Vagina (tissue), 2 donors: ENCODE measurements around the gene CFAP74.

ENCODE experiments used
- POLR2AphosphoS5 ChIP-seq, 2 donors: sonication (generic); formaldehyde crosslinking; IDR thresholded peaks; one replicate each; pipeline ENCODE4 v1.9.0; 2017; ENCODE audit warnings: antibody characterized with exemption in 2 of 2, mild to moderate bottlenecking in 2 of 2, low read depth in 1 of 2; ENCODE audit not compliant: insufficient read depth in 1 of 2
- TF ChIP-seq, protein P1 (sequence below), 3 experiments: fragments of 450-650 bp in 2 of 3; fragments of 200-600 bp in 1 of 3; sonication (generic) in 1 of 3; IDR thresholded peaks; one replicate each; pipeline ENCODE4 v1.5.1; 2017 to 2019; ENCODE audit warnings: antibody characterized with exemption in 3 of 3, mild to moderate bottlenecking in 2 of 3, moderate library complexity in 2 of 3

- TF ChIP-seq, protein P1, sequence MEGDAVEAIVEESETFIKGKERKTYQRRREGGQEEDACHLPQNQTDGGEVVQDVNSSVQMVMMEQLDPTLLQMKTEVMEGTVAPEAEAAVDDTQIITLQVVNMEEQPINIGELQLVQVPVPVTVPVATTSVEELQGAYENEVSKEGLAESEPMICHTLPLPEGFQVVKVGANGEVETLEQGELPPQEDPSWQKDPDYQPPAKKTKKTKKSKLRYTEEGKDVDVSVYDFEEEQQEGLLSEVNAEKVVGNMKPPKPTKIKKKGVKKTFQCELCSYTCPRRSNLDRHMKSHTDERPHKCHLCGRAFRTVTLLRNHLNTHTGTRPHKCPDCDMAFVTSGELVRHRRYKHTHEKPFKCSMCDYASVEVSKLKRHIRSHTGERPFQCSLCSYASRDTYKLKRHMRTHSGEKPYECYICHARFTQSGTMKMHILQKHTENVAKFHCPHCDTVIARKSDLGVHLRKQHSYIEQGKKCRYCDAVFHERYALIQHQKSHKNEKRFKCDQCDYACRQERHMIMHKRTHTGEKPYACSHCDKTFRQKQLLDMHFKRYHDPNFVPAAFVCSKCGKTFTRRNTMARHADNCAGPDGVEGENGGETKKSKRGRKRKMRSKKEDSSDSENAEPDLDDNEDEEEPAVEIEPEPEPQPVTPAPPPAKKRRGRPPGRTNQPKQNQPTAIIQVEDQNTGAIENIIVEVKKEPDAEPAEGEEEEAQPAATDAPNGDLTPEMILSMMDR (IDR thresholded peaks at IDR 0.05), result no peak
- no peak for TF ChIP-seq POLR2AphosphoS5 (IDR thresholded peaks at IDR 0.05; ENCODE audit: insufficient read depth in 1 of 2, low read depth in 1 of 2)
These were observed 60.6 kb downstream of the CFAP74 start for GRCh38 chr1:1942753-1943656.
